Body of pancreas (tissue), 4 donors: ENCODE measurements around the gene PLAGL1. TPM values are rescaled to one million over a fixed set of nuclear protein-coding genes. Genes with fewer than 3 reads are reported as not detected.

ENCODE experiments used
- ATAC-seq: fragments of 150-250 bp; one replicate; pipeline ENCODE4 v1.9.1; 2016
- DNase-seq, 4 donors: peaks; one replicate each; pipeline ENCODE4 v3.0.0-alpha.2; 2019
- H3K27ac ChIP-seq, 4 donors: fragments of 200-600 bp; sonication (generic); 1 replicate in 3 of 4; 2 replicates in 1 of 4; pipeline versions ENCODE4 v1.5.1 to v1.6.1; 2016 to 2019; ENCODE audit warnings: mild to moderate bottlenecking in 1 of 4, mixed read lengths in 1 of 4, moderate library complexity in 1 of 4
- H3K27me3 ChIP-seq, 2 donors: fragments of 200-600 bp; sonication (generic); one replicate each; pipeline ENCODE4 v1.6.0; 2016; ENCODE audit warnings: mild to moderate bottlenecking in 1 of 2
- H3K36me3 ChIP-seq, 2 donors: fragments of 200-600 bp; sonication (generic); replicated peaks in 1 of 2; 2 replicates each; pipeline ENCODE4 v1.5.1; 2016; ENCODE audit warnings: low read depth in 2 of 2; ENCODE audit not compliant: insufficient read depth in 1 of 2
- H3K4me1 ChIP-seq: fragments of 200-600 bp; sonication (generic); one replicate; pipeline ENCODE4 v1.6.0; 2016
- H3K4me3 ChIP-seq, 2 donors: fragments of 200-600 bp; sonication (generic); 1 replicate in 1 of 2; 2 replicates in 1 of 2; pipeline ENCODE4 v1.5.1; 2016 to 2019
- H3K9me3 ChIP-seq, 3 donors: fragments of 200-600 bp; sonication (generic); 1 replicate in 2 of 3; 2 replicates in 1 of 3; pipeline ENCODE4 v1.5.1; 2016
- POLR2A ChIP-seq, 3 donors: fragments of 450-650 bp; IDR thresholded peaks; one replicate each; pipeline ENCODE4 v1.6.1; 2016; ENCODE audit warnings: antibody characterized with exemption in 3 of 3, mild to moderate bottlenecking in 2 of 3
- WGBS, 2 donors: methylation state at CpG; one replicate each; pipeline ENCODE4 v1.1.5; 2017; 5-methylcytosine and 5-hydroxymethylcytosine counted together
- intact Hi-C: fragments of 100-400 bp; cut with DNase I; formaldehyde crosslinking; loops from one replicate; pipeline ENCODE4 v1.15.1; 2023
- total RNA-seq, 2 donors: library from RNA; depleted of rRNA; stranded (reverse); fragments of >200 nt; gene quantifications; one replicate each; pipeline ENCODE4 v1.1.0, GENCODE V29; 2016
- TF ChIP-seq, protein P1 (sequence below), 7 experiments: fragments of 450-650 bp in 4 of 7; fragments of 200-600 bp in 3 of 7; sonication (generic) in 3 of 7; IDR thresholded peaks; one replicate each; pipeline ENCODE4 v1.5.1; 2016 to 2019; ENCODE audit warnings: antibody characterized with exemption in 7 of 7

Gene PLAGL1
- total RNA-seq, 2 donors from 2014 or later = 22.1 to 23.3 TPM

GRCh38 chr6:143967706-143968376, 40.2 kb downstream of the PLAGL1 start:
- no peak for DNase-seq
- WGBS, 2 donors = 70 to 71% methylated on average over 5 of the region's 5 CpGs

DNA sequence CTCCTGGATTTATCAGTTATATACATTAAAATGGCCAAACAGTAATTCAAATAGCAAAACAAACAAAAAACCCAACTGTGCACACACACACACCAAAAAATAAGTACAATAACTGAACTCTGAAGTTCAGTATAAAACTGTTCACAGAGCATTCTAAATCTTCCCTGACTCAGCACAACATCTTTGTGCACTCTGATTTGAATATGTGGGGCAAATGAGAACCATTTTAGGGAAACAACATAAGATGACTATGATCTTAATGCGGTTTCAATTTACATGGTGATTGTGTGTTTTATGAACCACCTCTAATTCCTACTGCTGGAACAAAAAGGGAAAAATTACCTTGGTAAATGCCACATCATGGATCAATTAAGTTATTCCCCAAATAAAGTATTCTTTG, 41.7 kb downstream of the PLAGL1 start:
- Histone ChIP-seq H3K27ac (no peak overlapping the region), H3K4me3 (no peak overlapping the region), H3K4me1 (no peaks in the 10 kb centered on the region), H3K36me3 (no peaks in the 10 kb centered on the region), H3K27me3 (no peaks in the 10 kb centered on the region), H3K9me3 (no peaks in the 10 kb centered on the region)
- ATAC-seq = no peak
- DNase-seq = no peak
- 74 to 92% methylated on average over 1 of the region's 1 CpG for WGBS, 2 donors
- TF ChIP-seq POLR2A (IDR thresholded peaks at IDR 0.05) = no peak
- TF ChIP-seq, protein P1, sequence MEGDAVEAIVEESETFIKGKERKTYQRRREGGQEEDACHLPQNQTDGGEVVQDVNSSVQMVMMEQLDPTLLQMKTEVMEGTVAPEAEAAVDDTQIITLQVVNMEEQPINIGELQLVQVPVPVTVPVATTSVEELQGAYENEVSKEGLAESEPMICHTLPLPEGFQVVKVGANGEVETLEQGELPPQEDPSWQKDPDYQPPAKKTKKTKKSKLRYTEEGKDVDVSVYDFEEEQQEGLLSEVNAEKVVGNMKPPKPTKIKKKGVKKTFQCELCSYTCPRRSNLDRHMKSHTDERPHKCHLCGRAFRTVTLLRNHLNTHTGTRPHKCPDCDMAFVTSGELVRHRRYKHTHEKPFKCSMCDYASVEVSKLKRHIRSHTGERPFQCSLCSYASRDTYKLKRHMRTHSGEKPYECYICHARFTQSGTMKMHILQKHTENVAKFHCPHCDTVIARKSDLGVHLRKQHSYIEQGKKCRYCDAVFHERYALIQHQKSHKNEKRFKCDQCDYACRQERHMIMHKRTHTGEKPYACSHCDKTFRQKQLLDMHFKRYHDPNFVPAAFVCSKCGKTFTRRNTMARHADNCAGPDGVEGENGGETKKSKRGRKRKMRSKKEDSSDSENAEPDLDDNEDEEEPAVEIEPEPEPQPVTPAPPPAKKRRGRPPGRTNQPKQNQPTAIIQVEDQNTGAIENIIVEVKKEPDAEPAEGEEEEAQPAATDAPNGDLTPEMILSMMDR (IDR thresholded peaks at IDR 0.05) = no peak
- intact Hi-C loops = no loop called here

More at GRCh38 chr6:143967706-143968376, 40.2 kb downstream of the PLAGL1 start:
- Histone ChIP-seq H3K27ac (no peak overlapping the region), H3K27me3 (no peaks in the 10 kb centered on the region), H3K9me3 (no peaks in the 10 kb centered on the region), H3K36me3 (no peaks in the 10 kb centered on the region), H3K4me3 (no peak overlapping the region), H3K4me1 (no peaks in the 10 kb centered on the region)
- TF ChIP-seq POLR2A (IDR thresholded peaks at IDR 0.05) = no peak
- TF ChIP-seq, protein P1 (IDR thresholded peaks at IDR 0.05) = no peak
- ATAC-seq = no peak
- intact Hi-C loops = no loop called here

- 72 to 77% methylated on average over 6 of the region's 6 CpGs for WGBS, 2 donors
- intact Hi-C loops = no loop called here
- Histone ChIP-seq H3K27ac (no peak overlapping the region), H3K4me3 (no peak overlapping the region), H3K4me1 (no peaks in the 10 kb centered on the region), H3K27me3 (no peaks in the 10 kb centered on the region), H3K9me3 (no peaks in the 10 kb centered on the region), H3K36me3 (no peaks in the 10 kb centered on the region)
- DNase-seq (no peak), ATAC-seq (no peak)
- TF ChIP-seq POLR2A (IDR thresholded peaks at IDR 0.05) = no peak
- TF ChIP-seq, protein P1 (IDR thresholded peaks at IDR 0.05) = no peak
Measured at GRCh38 chr6:143965503-143966171, 42.4 kb downstream of the PLAGL1 start.

GRCh38 chr6:143964674-143965081, 43.4 kb downstream of the PLAGL1 start:
- H3K27me3 ChIP-seq = no peaks in the 10 kb centered on the region
- no peak overlapping the region for H3K27ac ChIP-seq
- no peak for TF ChIP-seq POLR2A (IDR thresholded peaks at IDR 0.05)
- TF ChIP-seq, protein P1 (IDR thresholded peaks at IDR 0.05) = no peak
- no peak overlapping the region for H3K4me3 ChIP-seq
- no peaks in the 10 kb centered on the region for H3K36me3 ChIP-seq
- 57 to 65% methylated on average over 6 of the region's 6 CpGs for WGBS, 2 donors
- intact Hi-C loops = no loop called here
- no peaks in the 10 kb centered on the region for H3K4me1 ChIP-seq
- no peaks in the 10 kb centered on the region for H3K9me3 ChIP-seq
- DNase-seq (no peak), ATAC-seq (no peak)
